SK-N-SH (cell line): Measurements from ENCODE around the gene KCNS1. TPM values are rescaled to one million over a fixed set of nuclear protein-coding genes. Genes with fewer than 3 reads are reported as not detected.

ENCODE experiments used
- CTCF ChIA-PET: fragments of 300-600, 350-600 bp; formaldehyde crosslinking; extraction: SDS; loops from one replicate; lab custom pipeline; 2021; lab: Yijun Ruan, JAX
- POLR2A ChIA-PET: fragments of 350-600 bp; sonication (Branson Sonifier 250); formaldehyde crosslinking; extraction: SDS; loops from one replicate; lab custom pipeline; 2020; ENCODE audit warnings: antibody characterized with exemption, inconsistent platforms; lab: Yijun Ruan, JAX
- DNase-seq: peaks from one replicate; pipeline ENCODE4 v3.0.0; 2012
- H2AFZ ChIP-seq: fragments of 200-600 bp; sonication (generic); 2 replicates; pipeline ENCODE4 v1.8.1; 2016; ENCODE audit warnings: antibody characterized with exemption, mild to moderate bottlenecking, low read depth
- H3F3A ChIP-seq: fragments of 200-600 bp; sonication (generic); replicated peaks from 2 replicates; pipeline ENCODE3; 2016; ENCODE audit warnings: antibody characterized with exemption, mild to moderate bottlenecking; ENCODE audit not compliant: insufficient read depth
- H3K27ac ChIP-seq, 2 experiments: fragments of 200-500 bp in 1 of 2; fragments of 200-600 bp in 1 of 2; sonication (Bioruptor generic) in 1 of 2; sonication (generic), shearing (Covaris generic) in 1 of 2; 2 replicates each; pipeline versions ENCODE4 v1.5.1 to v1.6.1; 2014 to 2016; ENCODE audit warnings: low read depth in 2 of 2, inconsistent platforms in 1 of 2, low read length in 1 of 2, mild to moderate bottlenecking in 1 of 2, mixed read lengths in 1 of 2
- H3K27me3 ChIP-seq: fragments of 200-600 bp; sonication (generic), shearing (Covaris generic); 2 replicates; pipeline ENCODE4 v1.6.1; 2016; ENCODE audit warnings: mixed run types; ENCODE audit not compliant: insufficient read depth
- H3K36me3 ChIP-seq, 2 experiments: fragments of 200-500 bp in 1 of 2; fragments of 200-600 bp in 1 of 2; sonication (Bioruptor generic) in 1 of 2; sonication (generic) in 1 of 2; replicated peaks in 1 of 2; 2 replicates each; pipeline versions ENCODE3 to v1.5.1; 2014 to 2016; ENCODE audit warnings: low read length in 1 of 2, mild to moderate bottlenecking in 1 of 2; ENCODE audit not compliant: insufficient read depth in 2 of 2, control insufficient read depth in 1 of 2
- H3K4me1 ChIP-seq, 2 experiments: fragments of 200-500 bp in 1 of 2; fragments of 200-600 bp in 1 of 2; sonication (Bioruptor generic) in 1 of 2; sonication (generic), shearing (Covaris generic) in 1 of 2; 2 replicates each; pipeline versions ENCODE4 v1.5.1 to v1.6.1; 2014 to 2016; ENCODE audit warnings: low read depth in 1 of 2, low read length in 1 of 2, mixed run types in 1 of 2; ENCODE audit not compliant: insufficient read depth in 2 of 2, control insufficient read depth in 1 of 2
- H3K4me2 ChIP-seq: fragments of 200-600 bp; sonication (generic), shearing (Covaris generic); 2 replicates; pipeline ENCODE4 v1.6.1; 2017; ENCODE audit warnings: mixed run types
- H3K4me3 ChIP-seq, 2 experiments: fragments of 200-500 bp in 1 of 2; fragments of 200-600 bp in 1 of 2; sonication (Bioruptor generic) in 1 of 2; sonication (generic), shearing (Covaris generic) in 1 of 2; 2 replicates each; pipeline versions ENCODE4 v1.5.1 to v1.8.1; 2014 to 2016; ENCODE audit warnings: low read depth in 2 of 2, inconsistent platforms in 1 of 2, low read length in 1 of 2, mild to moderate bottlenecking in 1 of 2, mixed read lengths in 1 of 2, moderate library complexity in 1 of 2
- H3K79me2 ChIP-seq: fragments of 200-600 bp; sonication (generic); 2 replicates; pipeline ENCODE4 v1.8.1; 2017; ENCODE audit warnings: mild to moderate bottlenecking; ENCODE audit not compliant: insufficient read depth
- H3K9ac ChIP-seq: fragments of 200-600 bp; sonication (generic); 2 replicates; pipeline ENCODE4 v1.6.1; 2017; ENCODE audit warnings: mixed run types
- H3K9me2 ChIP-seq: fragments of 200-600 bp; sonication (generic); 2 replicates; pipeline ENCODE4 v1.6.1; 2017; ENCODE audit warnings: mixed run types
- H3K9me3 ChIP-seq: fragments of 200-600 bp; sonication (generic); 2 replicates; pipeline ENCODE4 v1.6.1; 2017; ENCODE audit warnings: mixed run types, mild to moderate bottlenecking, moderate library complexity
- H4K20me1 ChIP-seq: fragments of 200-600 bp; sonication (generic); 2 replicates; pipeline ENCODE4 v1.6.1; 2017; ENCODE audit warnings: mild to moderate bottlenecking, mixed run types; ENCODE audit not compliant: insufficient read depth
- EP300 ChIP-seq, 2 experiments: IDR thresholded peaks; 2 replicates each; pipeline versions ENCODE4 v1.4.0 to v1.6.1; 2012; ENCODE audit warnings: borderline replicate concordance in 1 of 2, low read depth in 1 of 2, low read length in 1 of 2
- FOXJ3 ChIP-seq: sonication (generic); formaldehyde crosslinking; IDR thresholded peaks from 2 replicates; pipeline ENCODE4 v1.5.1; 2020; ENCODE audit warnings: mild to moderate bottlenecking, missing genetic modification reagents
- FOXM1 ChIP-seq: IDR thresholded peaks from 2 replicates; pipeline ENCODE4 v1.4.0; 2012; ENCODE audit warnings: low read depth, mild to moderate bottlenecking
- GABPA ChIP-seq: IDR thresholded peaks from 2 replicates; pipeline ENCODE4 v1.4.0; 2012; ENCODE audit warnings: low read depth, mild to moderate bottlenecking
- JUND ChIP-seq: IDR thresholded peaks from 2 replicates; pipeline ENCODE4 v1.4.0; 2012
- MEF2A ChIP-seq: IDR thresholded peaks from 2 replicates; pipeline ENCODE4 v1.4.0; 2012; ENCODE audit warnings: low read depth, borderline replicate concordance
- MXI1 ChIP-seq: IDR thresholded peaks from 2 replicates; pipeline ENCODE4 v1.6.1; 2012; ENCODE audit warnings: mild to moderate bottlenecking, low read depth, low read length, improper control_type of control experiment
- NFIC ChIP-seq: IDR thresholded peaks from 2 replicates; pipeline ENCODE4 v1.4.0; 2012; ENCODE audit warnings: borderline replicate concordance
- POLR2AphosphoS5 ChIP-seq: IDR thresholded peaks from 2 replicates; pipeline ENCODE4 v1.6.1; 2012; ENCODE audit warnings: low read depth, low read length
- RAD21 ChIP-seq: IDR thresholded peaks from 2 replicates; pipeline ENCODE4 v1.6.1; 2012; ENCODE audit warnings: mild to moderate bottlenecking, low read length
- RCOR1 ChIP-seq: fragments of 150-350 bp; IDR thresholded peaks from 2 replicates; pipeline ENCODE4 v1.6.1; 2017; ENCODE audit warnings: antibody characterized with exemption, low read length
- RXRA ChIP-seq: IDR thresholded peaks from 2 replicates; pipeline ENCODE4 v1.4.0; 2012; ENCODE audit warnings: low read depth, mild to moderate bottlenecking, borderline replicate concordance
- SIN3A ChIP-seq: IDR thresholded peaks from 2 replicates; pipeline ENCODE4 v1.6.1; 2012; ENCODE audit warnings: low read depth, mild to moderate bottlenecking, low read length, moderate library complexity, borderline replicate concordance
- TCF12 ChIP-seq: IDR thresholded peaks from 2 replicates; pipeline ENCODE4 v1.4.0; 2012
- USF2 ChIP-seq: fragments of 150-350 bp; IDR thresholded peaks from 2 replicates; pipeline ENCODE4 v1.6.1; 2017; ENCODE audit warnings: antibody characterized with exemption, low read length, low read depth, borderline replicate concordance
- YY1 ChIP-seq: IDR thresholded peaks from 2 replicates; pipeline ENCODE4 v1.4.0; 2012; ENCODE audit warnings: low read depth, mild to moderate bottlenecking
- WGBS: methylation state at CpG from one replicate; pipeline ENCODE4 v1.1.6; 2017; ENCODE audit warnings: low lambda C conversion rate; 5-methylcytosine and 5-hydroxymethylcytosine counted together
- polyA plus RNA-seq, 3 experiments: library from polyadenylated mRNA; depleted of rRNA; stranded (reverse); fragments of >200 nt; gene quantifications; 2 replicates each; pipeline ENCODE4 v1.2.3, GENCODE V29; 2012
- TF ChIP-seq, protein P1 (sequence below): IDR thresholded peaks from 2 replicates; pipeline ENCODE4 v1.4.0; 2012; ENCODE audit warnings: low read depth, borderline replicate concordance
- TF ChIP-seq, protein P2 (sequence below): IDR thresholded peaks from 2 replicates; pipeline ENCODE4; 2012

KCNS1 gene
- 0.07 and 0.13 TPM in 2 replicates for polyA plus RNA-seq (2012; rRNA removed)
- 0.06 and 0.08 TPM in 2 replicates for polyA plus RNA-seq (2012; cell fraction: cytosol; rRNA removed)
- 0.10 and 0.16 TPM in 2 replicates for polyA plus RNA-seq (2012; cell fraction: nucleus; rRNA removed)

DNA sequence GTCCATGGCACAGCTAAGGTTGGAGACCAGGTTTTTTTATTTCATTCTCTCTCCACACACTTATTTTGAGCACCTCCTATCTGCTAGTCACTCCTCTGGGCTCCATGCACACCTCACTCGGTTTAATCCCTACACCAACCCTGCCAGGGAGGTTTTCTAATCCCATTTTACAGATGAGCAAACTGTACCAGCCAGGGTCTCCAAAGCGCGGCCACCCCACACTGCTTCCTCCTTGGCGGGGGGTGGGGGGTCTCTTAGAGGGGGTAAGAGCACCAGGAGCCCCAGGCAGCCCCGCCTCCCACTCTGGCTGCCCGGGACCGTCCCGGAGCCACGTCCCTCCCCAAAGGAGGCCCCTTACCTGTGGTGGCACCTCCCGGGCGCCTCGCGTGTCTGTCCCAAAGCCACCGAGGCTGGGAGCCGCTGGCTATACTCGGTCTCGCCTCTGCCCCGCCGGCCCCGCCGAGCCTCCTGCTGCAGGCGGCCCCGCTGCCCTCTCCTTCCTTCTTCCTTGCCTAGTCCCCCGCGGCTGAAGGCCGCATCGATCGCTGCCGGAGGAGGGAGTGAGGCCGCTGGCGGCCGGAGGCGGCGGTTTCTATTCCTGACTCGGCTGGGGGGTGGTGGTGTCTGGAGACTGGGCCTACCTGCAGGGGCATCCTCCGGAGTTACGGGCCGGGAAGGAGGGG, at the start of gene KCNS1:
Gene KCNS1, minus strand, starts transcription at position 565 of the 683 bp plus-strand sequence. CDS start 1,891 bp downstream, outside the sequence.
- peak; percentile 40 for DNase-seq
- WGBS = 61% methylated on average over 22 of the region's 38 CpGs
- Histone ChIP-seq H3K27me3 (no peaks in the 10 kb centered on the region), H3K4me1 (peaks cover 0 to 4% of the 10 kb centered on the region in 2 experiments; a peak in 1 of 4 replicates), H3K79me2 (no peaks in the 10 kb centered on the region), H3K9me2 (no peaks in the 10 kb centered on the region), H3F3A (peaks cover 14% of the 10 kb centered on the region), H3K9me3 (no peaks in the 10 kb centered on the region), H3K9ac (no peak within 1 kb of the TSS), H4K20me1 (no peaks in the 10 kb centered on the region), H3K27ac (no peak within 1 kb of the TSS), H3K36me3 (no peaks in the 10 kb centered on the region), H2AFZ (no peak within 1 kb of the TSS), H3K4me3 (no peak within 1 kb of the TSS)
- ChIA-PET CTCF (interaction anchor here (1.0 to 7.4 kb wide), 5 partner anchors 11 to 191 kb away, joined by 3 to 113 read pairs (median 6); partner anchors contain the start of gene TOMM34), POLR2A (interaction anchor here (0.5 kb wide), 1 partner anchor 52 kb away, joined by 3 read pairs; no protein-coding TSS in a partner anchor)
- no peak for TF ChIP-seq POLR2AphosphoS5
- TF ChIP-seq RXRA = no peak
- no peak for TF ChIP-seq USF2
- no peak for TF ChIP-seq FOXJ3
- no peak for TF ChIP-seq YY1
- TF ChIP-seq MEF2A = no peak
- no peak for TF ChIP-seq RCOR1
- TF ChIP-seq, protein P1, sequence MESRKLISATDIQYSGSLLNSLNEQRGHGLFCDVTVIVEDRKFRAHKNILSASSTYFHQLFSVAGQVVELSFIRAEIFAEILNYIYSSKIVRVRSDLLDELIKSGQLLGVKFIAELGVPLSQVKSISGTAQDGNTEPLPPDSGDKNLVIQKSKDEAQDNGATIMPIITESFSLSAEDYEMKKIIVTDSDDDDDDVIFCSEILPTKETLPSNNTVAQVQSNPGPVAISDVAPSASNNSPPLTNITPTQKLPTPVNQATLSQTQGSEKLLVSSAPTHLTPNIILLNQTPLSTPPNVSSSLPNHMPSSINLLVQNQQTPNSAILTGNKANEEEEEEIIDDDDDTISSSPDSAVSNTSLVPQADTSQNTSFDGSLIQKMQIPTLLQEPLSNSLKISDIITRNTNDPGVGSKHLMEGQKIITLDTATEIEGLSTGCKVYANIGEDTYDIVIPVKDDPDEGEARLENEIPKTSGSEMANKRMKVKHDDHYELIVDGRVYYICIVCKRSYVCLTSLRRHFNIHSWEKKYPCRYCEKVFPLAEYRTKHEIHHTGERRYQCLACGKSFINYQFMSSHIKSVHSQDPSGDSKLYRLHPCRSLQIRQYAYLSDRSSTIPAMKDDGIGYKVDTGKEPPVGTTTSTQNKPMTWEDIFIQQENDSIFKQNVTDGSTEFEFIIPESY = no peak
- no peak for TF ChIP-seq JUND
- no peak for TF ChIP-seq EP300 (IDR thresholded peaks at IDR 0.05; ENCODE audit: borderline replicate concordance in 1 of 2, low read depth in 1 of 2, low read length in 1 of 2)
- no peak for TF ChIP-seq MXI1
- no peak for TF ChIP-seq FOXM1
- TF ChIP-seq SIN3A = no peak
- no peak for TF ChIP-seq TCF12
- no peak for TF ChIP-seq RAD21
- TF ChIP-seq NFIC = no peak
- TF ChIP-seq, protein P2, sequence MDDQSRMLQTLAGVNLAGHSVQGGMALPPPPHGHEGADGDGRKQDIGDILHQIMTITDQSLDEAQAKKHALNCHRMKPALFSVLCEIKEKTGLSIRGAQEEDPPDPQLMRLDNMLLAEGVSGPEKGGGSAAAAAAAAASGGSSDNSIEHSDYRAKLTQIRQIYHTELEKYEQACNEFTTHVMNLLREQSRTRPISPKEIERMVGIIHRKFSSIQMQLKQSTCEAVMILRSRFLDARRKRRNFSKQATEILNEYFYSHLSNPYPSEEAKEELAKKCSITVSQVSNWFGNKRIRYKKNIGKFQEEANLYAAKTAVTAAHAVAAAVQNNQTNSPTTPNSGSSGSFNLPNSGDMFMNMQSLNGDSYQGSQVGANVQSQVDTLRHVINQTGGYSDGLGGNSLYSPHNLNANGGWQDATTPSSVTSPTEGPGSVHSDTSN = no peak
- no peak for TF ChIP-seq GABPA
- TF ChIP-seq, all 33 proteins: peak for 0
- no peak within 1 kb of the TSS for H3K4me2 ChIP-seq
